H1 (cell line): ENCODE measurements around the gene KCNH8. TPM values are rescaled to one million over a fixed set of nuclear protein-coding genes. Genes with fewer than 3 reads are reported as not detected.

ENCODE experiments used
- CTCF ChIA-PET: fragments of 300-600 bp; sonication (Branson Sonifier 250); formaldehyde crosslinking; loops from one replicate; lab custom pipeline; 2021; ENCODE audit not compliant: partially characterized antibody; lab: Charles Lee
- POLR2A ChIA-PET: fragments of 300-600 bp; sonication (Branson Sonifier 250); formaldehyde crosslinking; loops from one replicate; lab custom pipeline; 2021; ENCODE audit warnings: inconsistent platforms; ENCODE audit not compliant: partially characterized antibody; lab: Charles Lee
- DNase-seq, 2 experiments: peaks; one replicate each; pipeline versions ENCODE4 v3.0.0 to v3.0.0-alpha.2; 2010 to 2022; ENCODE audit warnings: low spot score in 2 of 2, low read depth in 1 of 2, mixed read lengths in 1 of 2
- FAIRE-seq: peaks from 2 replicates; lab custom pipeline; 2011; peaks lifted over from hg19 to GRCh38; lab: Jason Lieb, UNC
- H2AFZ ChIP-seq: 2 replicates; pipeline ENCODE4 v1.8.1; 2012; ENCODE audit warnings: low read length, inconsistent platforms
- H2AK5ac ChIP-seq: 2 replicates; pipeline ENCODE4 v1.6.1; 2013; ENCODE audit warnings: low read depth, low read length
- H2BK120ac ChIP-seq: replicated peaks from 2 replicates; pipeline ENCODE3; 2013; ENCODE audit warnings: low read depth, low read length, inconsistent platforms
- H2BK12ac ChIP-seq: 2 replicates; pipeline ENCODE4 v1.6.1; 2013; ENCODE audit warnings: low read depth, low read length
- H2BK15ac ChIP-seq: 2 replicates; pipeline ENCODE4 v1.6.1; 2013; ENCODE audit warnings: low read length
- H2BK20ac ChIP-seq: 2 replicates; pipeline ENCODE4 v1.6.1; 2013; ENCODE audit warnings: low read length
- H2BK5ac ChIP-seq: 2 replicates; pipeline ENCODE4 v1.6.1; 2013; ENCODE audit warnings: low read depth, low read length
- H3K14ac ChIP-seq: 2 replicates; pipeline ENCODE4 v1.6.1; 2013; ENCODE audit warnings: inconsistent platforms; ENCODE audit not compliant: insufficient read length
- H3K18ac ChIP-seq: 2 replicates; pipeline ENCODE4 v1.6.1; 2013; ENCODE audit warnings: low read length; ENCODE audit errors: extremely low read depth
- H3K23ac ChIP-seq: 2 replicates; pipeline ENCODE4 v1.6.1; 2013; ENCODE audit warnings: inconsistent platforms; ENCODE audit not compliant: insufficient read length
- H3K23me2 ChIP-seq: 2 replicates; pipeline ENCODE4 v1.6.1; 2013; ENCODE audit warnings: low read depth, low read length
- H3K27ac ChIP-seq: 2 replicates; pipeline ENCODE4 v1.6.1; 2011; ENCODE audit warnings: low read depth, low read length, inconsistent platforms
- H3K27me3 ChIP-seq, 4 experiments: replicated peaks in 1 of 4; 1 replicate in 1 of 4; 2 replicates in 3 of 4; pipeline versions ENCODE4 v1.6.1 to v1.8.1; 2011 to 2013; ENCODE audit warnings: low read length in 3 of 4, mild to moderate bottlenecking in 3 of 4, inconsistent platforms in 2 of 4, mixed read lengths in 2 of 4, moderate library complexity in 1 of 4; ENCODE audit not compliant: control insufficient read depth in 3 of 4, insufficient read depth in 3 of 4; ENCODE audit errors: extremely low read depth in 1 of 4
- H3K36me3 ChIP-seq, 4 experiments: 2 replicates each; pipeline versions ENCODE4 v1.6.1 to v1.8.1; 2011 to 2013; ENCODE audit warnings: mild to moderate bottlenecking in 4 of 4, low read length in 3 of 4, moderate library complexity in 2 of 4, control low read depth in 1 of 4, inconsistent platforms in 1 of 4; ENCODE audit not compliant: insufficient read depth in 4 of 4, control insufficient read depth in 2 of 4
- H3K4ac ChIP-seq: replicated peaks from 2 replicates; pipeline ENCODE3; 2013; ENCODE audit warnings: low read length, low read depth, mixed read lengths, inconsistent platforms; ENCODE audit not compliant: insufficient read length
- H3K4me1 ChIP-seq, 4 experiments: replicated peaks in 1 of 4; 1 replicate in 1 of 4; 2 replicates in 3 of 4; pipeline versions ENCODE4 v1.6.1 to v1.8.1; 2011 to 2013; ENCODE audit warnings: low read length in 3 of 4, inconsistent platforms in 2 of 4, mixed read lengths in 1 of 4; ENCODE audit not compliant: insufficient read depth in 4 of 4, control insufficient read depth in 3 of 4
- H3K4me2 ChIP-seq, 2 experiments: 2 replicates each; pipeline versions ENCODE4 v1.6.1 to v1.8.1; 2011 to 2013; ENCODE audit warnings: low read depth in 2 of 2, low read length in 2 of 2, control low read depth in 1 of 2, inconsistent platforms in 1 of 2, mild to moderate bottlenecking in 1 of 2; ENCODE audit not compliant: insufficient read depth in 1 of 2
- H3K4me3 ChIP-seq, 4 experiments: fragments of 200-600, 300-600 bp in 1 of 4; sonication (generic), shearing (Covaris generic), sonication (Bioruptor Twin) in 1 of 4; 2 replicates each; pipeline versions ENCODE4 v1.5.1 to v1.8.1; 2011 to 2016; ENCODE audit warnings: low read length in 4 of 4, low read depth in 3 of 4, control low read depth in 2 of 4, inconsistent platforms in 2 of 4, mild to moderate bottlenecking in 2 of 4, mixed read lengths in 1 of 4, moderate library complexity in 1 of 4; ENCODE audit not compliant: insufficient read depth in 2 of 4; ENCODE audit errors: extremely low read depth in 1 of 4
- H3K56ac ChIP-seq: replicated peaks from 2 replicates; pipeline ENCODE3; 2013; ENCODE audit warnings: low read depth, mild to moderate bottlenecking, mixed read lengths, low read length, inconsistent platforms; ENCODE audit not compliant: insufficient read length
- H3K79me1 ChIP-seq: 2 replicates; pipeline ENCODE4 v1.6.1; 2013; ENCODE audit warnings: low read depth, low read length, control low read depth
- H3K79me2 ChIP-seq, 2 experiments: 2 replicates each; pipeline versions ENCODE4 v1.6.1 to v1.8.1; 2012 to 2013; ENCODE audit warnings: low read length in 2 of 2, mild to moderate bottlenecking in 2 of 2, inconsistent platforms in 1 of 2; ENCODE audit not compliant: insufficient read depth in 2 of 2, control insufficient read depth in 1 of 2
- H3K9ac ChIP-seq, 4 experiments: replicated peaks in 1 of 4; 1 replicate in 1 of 4; 2 replicates in 3 of 4; pipeline versions ENCODE4 v1.6.1 to v1.8.1; 2011 to 2013; ENCODE audit warnings: low read depth in 3 of 4, low read length in 3 of 4, control low read depth in 2 of 4, mild to moderate bottlenecking in 2 of 4, moderate library complexity in 2 of 4, inconsistent platforms in 1 of 4; ENCODE audit errors: extremely low read depth in 1 of 4
- H3K9me3 ChIP-seq, 2 experiments: 2 replicates each; pipeline versions ENCODE4 v1.6.1 to v1.8.1; 2012 to 2013; ENCODE audit warnings: mild to moderate bottlenecking in 2 of 2, moderate library complexity in 2 of 2, control low read depth in 1 of 2, inconsistent platforms in 1 of 2, low read depth in 1 of 2, low read length in 1 of 2, mixed read lengths in 1 of 2; ENCODE audit not compliant: insufficient read depth in 2 of 2
- H4K20me1 ChIP-seq, 2 experiments: replicated peaks in 1 of 2; 2 replicates each; pipeline versions ENCODE3 to v1.8.1; 2011 to 2013; ENCODE audit warnings: inconsistent platforms in 2 of 2, low read length in 2 of 2, mild to moderate bottlenecking in 1 of 2; ENCODE audit not compliant: insufficient read depth in 2 of 2, control insufficient read depth in 1 of 2
- H4K5ac ChIP-seq: 2 replicates; pipeline ENCODE4 v1.6.1; 2013; ENCODE audit warnings: low read length, low read depth, mixed read lengths, inconsistent platforms; ENCODE audit not compliant: insufficient read length
- H4K8ac ChIP-seq: 2 replicates; pipeline ENCODE4 v1.8.0; 2013; ENCODE audit warnings: mild to moderate bottlenecking, moderate library complexity, low read length, inconsistent platforms; ENCODE audit not compliant: insufficient read depth; ENCODE audit errors: extremely low read depth
- H4K91ac ChIP-seq: replicated peaks from 2 replicates; pipeline ENCODE3; 2013; ENCODE audit warnings: low read length, mixed read lengths, inconsistent platforms; ENCODE audit not compliant: insufficient read length
- BCL11A ChIP-seq, 2 experiments: IDR thresholded peaks; one replicate each; pipeline ENCODE4 v1.6.1; 2011; ENCODE audit warnings: low read depth in 2 of 2, low read length in 2 of 2, mild to moderate bottlenecking in 2 of 2
- CBX5 ChIP-seq: fragments of 300-800, 300-1000 bp; sonication (generic); IDR thresholded peaks from 2 replicates; pipeline ENCODE4 v1.7.1; 2016; ENCODE audit warnings: antibody characterized with exemption, low read length, low read depth
- CTBP2 ChIP-seq: IDR thresholded peaks from 2 replicates; pipeline ENCODE4 v1.7.0; 2011; ENCODE audit warnings: borderline replicate concordance, mild to moderate bottlenecking, moderate library complexity, mixed read lengths, low read length; ENCODE audit not compliant: insufficient read depth, insufficient read length
- E2F6 ChIP-seq: IDR thresholded peaks from 2 replicates; pipeline ENCODE4 v1.6.1; 2012; ENCODE audit warnings: inconsistent platforms
- EP300 ChIP-seq, 2 experiments: IDR thresholded peaks; 1 replicate in 1 of 2; 2 replicates in 1 of 2; pipeline ENCODE4 v1.6.1; 2011 to 2012; ENCODE audit warnings: low read depth in 2 of 2, low read length in 2 of 2, mild to moderate bottlenecking in 2 of 2, borderline replicate concordance in 1 of 2, inconsistent platforms in 1 of 2, moderate library complexity in 1 of 2
- EZH2 ChIP-seq: fragments of 200-600 bp; sonication (generic); IDR thresholded peaks from 2 replicates; pipeline ENCODE4 v1.7.1; 2012; ENCODE audit warnings: low read depth, mild to moderate bottlenecking, moderate library complexity, low read length, inconsistent platforms; ENCODE audit not compliant: severe bottlenecking
- SP2 ChIP-seq: IDR thresholded peaks from 2 replicates; pipeline ENCODE4 v1.6.1; 2012; ENCODE audit warnings: mild to moderate bottlenecking, low read length, inconsistent platforms
- WGBS, 2 experiments: shearing (Covaris generic) in 1 of 2; methylation state at CpG; one replicate each; pipeline versions ENCODE4 v1.1.6 to v1.1.7; 2013 to 2015; ENCODE audit warnings: low lambda C conversion rate in 2 of 2, mixed read lengths in 2 of 2, inconsistent platforms in 1 of 2, low coverage in 1 of 2, missing lambda C conversion rate in 1 of 2; ENCODE audit not compliant: insufficient replicate concordance in 2 of 2, insufficient coverage in 1 of 2, insufficient read length in 1 of 2; ENCODE audit errors: extremely low coverage in 1 of 2, missing lambda C conversion rate in 1 of 2; 5-methylcytosine and 5-hydroxymethylcytosine counted together
- polyA plus RNA-seq, 7 experiments: library from polyadenylated mRNA; depleted of rRNA in 3 of 7; stranded (reverse) in 5 of 7; unstranded in 2 of 7; fragments of >200 nt in 5 of 7; fragments of 200-250 nt in 2 of 7; gene quantifications; 1 replicate in 5 of 7; 2 replicates in 1 of 7; 4 replicates in 1 of 7; pipeline versions ENCODE4 v1.2.1 to v1.2.3, GENCODE V29; 2011 to 2013; ENCODE audit warnings: missing spikeins in 2 of 7, mixed read lengths in 2 of 7
- total RNA-seq: library from RNA; stranded (reverse); fragmentation: NEBNext Ultra II Directional; extraction: Animal tissue kit (Norgen Biotek cat#: 25700); gene quantifications from 2 replicates; pipeline ENCODE4 v1.2.1, GENCODE V29; 2021

The KCNH8 gene
- total and polyA plus RNA-seq, 2 of the 8 experiments (the other 6 are each of a cell fraction or from before 2014, with no cell fraction given) = 2.2 to 2.4 TPM

- Histone ChIP-seq H4K5ac (no peak overlapping the region), H3K4me2 (no peak overlapping the region), H2AK5ac (no peak overlapping the region), H4K20me1 (no peaks in the 10 kb centered on the region), H3K79me2 (no peaks in the 10 kb centered on the region), H3K4ac (no peak overlapping the region), H4K91ac (no peak overlapping the region), H4K8ac (no peak overlapping the region), H3K36me3 (no peaks in the 10 kb centered on the region), H3K23me2 (no peaks in the 10 kb centered on the region), H3K27ac (no peak overlapping the region), H2BK15ac (no peak overlapping the region), H3K9ac (no peak overlapping the region), H2BK5ac (no peak overlapping the region), H2BK20ac (no peak overlapping the region), H3K4me3 (no peak overlapping the region), H3K4me1 (no peaks in the 10 kb centered on the region), H2AFZ (no peak overlapping the region), H3K23ac (no peak overlapping the region), H3K9me3 (no peaks in the 10 kb centered on the region), H3K27me3 (no peaks in the 10 kb centered on the region), H3K18ac (no peak overlapping the region), H3K56ac (no peak overlapping the region), H2BK12ac (no peak overlapping the region)
- no peak for FAIRE-seq
- CTCF ChIA-PET = no interaction called here
- DNase-seq = no peak
- TF ChIP-seq CTBP2 (no peak), EZH2 (no peak), CBX5 (no peak), BCL11A (IDR thresholded peaks at IDR 0.05; ENCODE audit: low read depth in 2 of 2, low read length in 2 of 2) (no peak), SP2 (no peak), EP300 (IDR thresholded peaks at IDR 0.05; ENCODE audit: borderline replicate concordance in 1 of 2, low read depth in 2 of 2, low read length in 2 of 2) (no peak), E2F6 (no peak)
- TF ChIP-seq, all 59 proteins: peak for 0
- Histone ChIP-seq H3K79me1 (no peaks in the 10 kb centered on the region), H3K14ac (no peak overlapping the region), H2BK120ac (no peak overlapping the region)
- 100% methylated on average over 1 of the region's 1 CpG; no CpG with 5 or more reads in 1 of the 2 experiments for WGBS, 2 experiments
- POLR2A ChIA-PET = no interaction called here
Observed at GRCh38 chr3:19427422-19428149, 279.3 kb downstream of the KCNH8 start.
